HCEC 1CT (cell line): Measurements from ENCODE around the gene ROBO1.

Source experiments
- DNase-seq: peaks from one replicate; pipeline ENCODE4 v3.0.0-alpha.2; 2017

ROBO1 gene

DNA sequence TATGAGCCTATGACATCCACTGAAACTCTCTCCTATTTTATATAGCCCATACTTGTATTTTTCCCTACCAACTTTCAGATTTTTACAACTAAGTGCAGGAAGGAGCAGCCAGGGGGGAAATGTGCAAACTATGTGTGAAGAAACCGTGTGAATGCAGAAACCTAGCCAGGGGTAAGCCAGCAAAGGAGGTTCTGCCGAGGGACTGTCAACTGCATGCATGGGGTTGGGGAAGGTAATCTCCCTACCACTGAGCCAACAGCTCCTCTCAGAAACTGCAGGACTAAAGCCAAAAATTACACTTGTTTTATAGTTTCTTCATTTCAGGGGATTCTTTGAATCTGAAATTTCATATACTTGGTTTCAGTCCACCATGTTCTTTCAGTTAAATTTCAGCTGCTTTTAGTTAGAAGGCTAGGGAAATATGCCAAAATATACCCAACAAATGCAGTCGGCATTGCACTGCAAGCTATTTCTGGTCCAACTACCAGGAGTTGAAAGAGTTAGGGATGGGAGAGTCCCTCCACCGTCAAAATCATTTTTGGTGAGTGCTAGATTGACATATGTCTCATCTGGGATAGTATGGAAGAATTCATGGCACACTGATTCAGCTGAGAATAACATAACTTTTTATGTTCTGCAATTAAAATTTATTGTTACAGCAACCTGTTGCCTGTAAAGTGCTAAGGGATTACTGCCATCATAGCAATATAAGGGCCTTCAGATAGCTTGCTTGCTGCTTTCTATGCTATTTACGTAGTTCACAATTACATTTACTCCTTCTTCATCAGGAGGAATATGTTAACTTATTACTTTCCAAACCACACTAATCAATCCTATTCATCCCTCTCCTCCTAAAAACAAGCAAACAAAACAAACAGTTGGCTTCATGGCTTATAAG, 904.2 kb downstream of the ROBO1 start:
- DNase-seq: no peak

GRCh38 chr3:78861156-78861555, 906.6 kb downstream of the ROBO1 start:
- no peak for DNase-seq

GRCh38 chr3:78860567-78860966, 907.2 kb downstream of the ROBO1 start:
- DNase-seq: no peak

GRCh38 chr3:78858910-78859309, 908.9 kb downstream of the ROBO1 start:
- DNase-seq: no peak

DNA sequence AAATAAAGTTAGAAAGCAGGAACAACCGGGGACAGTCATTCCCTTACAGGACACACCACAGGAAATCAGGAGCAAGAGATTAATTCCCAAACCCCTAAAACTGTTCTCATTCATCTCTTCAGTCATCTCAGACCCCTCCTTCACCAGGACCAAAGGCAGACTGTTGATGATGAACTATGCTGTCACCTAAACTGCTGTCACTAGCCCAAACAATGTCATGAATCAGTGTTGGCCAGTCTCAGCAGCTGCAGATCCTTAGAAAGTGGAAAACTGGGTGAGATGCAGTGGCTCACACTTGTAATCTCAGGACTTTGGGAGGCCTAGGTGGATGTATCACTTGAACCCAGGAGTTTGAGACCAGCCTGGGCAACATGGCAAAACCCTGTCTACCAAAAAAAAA, 909.6 kb downstream of the ROBO1 start:
- DNase-seq: no peak

DNA sequence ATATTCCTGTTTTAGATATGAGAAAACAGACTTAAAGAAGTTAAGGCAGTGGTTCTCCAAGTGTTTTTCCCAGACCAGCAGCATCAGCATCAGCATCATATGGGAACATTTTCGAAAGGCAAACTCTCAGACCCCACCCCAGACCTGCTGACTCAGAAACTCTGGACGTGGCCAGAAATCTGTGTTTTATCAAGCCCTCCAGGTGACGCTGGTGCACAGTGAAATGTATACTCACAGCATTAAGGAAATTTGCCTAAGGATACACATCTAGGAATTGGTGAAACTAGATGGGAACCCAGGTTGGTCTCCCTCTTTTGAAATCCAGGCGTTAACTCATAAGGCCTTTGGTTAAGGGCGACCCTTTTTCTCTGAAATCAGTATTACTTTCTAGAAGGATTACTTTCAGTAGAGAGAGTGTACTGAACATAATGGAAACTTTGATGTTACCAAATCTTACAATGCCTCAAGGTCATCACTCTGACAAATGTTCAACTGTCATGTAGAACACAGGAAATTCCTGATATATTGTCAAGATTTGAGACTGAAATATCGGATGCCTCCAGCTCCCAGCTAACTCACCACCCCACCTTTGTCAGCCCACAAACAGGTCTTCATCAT, 910.2 kb downstream of the ROBO1 start:
- peak; percentile 32 for DNase-seq

DNA sequence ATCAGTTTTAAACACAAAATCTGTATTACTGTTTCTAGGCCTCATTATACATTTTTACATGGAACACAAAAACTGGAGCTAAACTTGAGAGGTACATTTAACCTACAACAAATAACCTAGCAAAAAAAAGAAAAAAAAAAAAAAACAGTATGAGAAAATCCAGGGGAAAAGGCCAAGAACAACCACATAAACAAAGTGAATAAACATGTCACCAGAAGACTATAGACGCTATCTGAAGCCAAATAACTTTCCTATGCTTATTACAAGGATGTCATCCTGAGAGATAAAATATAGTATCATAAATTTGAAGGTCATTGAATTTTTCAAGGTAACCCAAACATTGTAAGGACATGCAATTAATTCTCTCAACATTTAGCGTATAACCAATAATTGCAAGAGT, 911.6 kb downstream of the ROBO1 start:
- no peak for DNase-seq

DNA sequence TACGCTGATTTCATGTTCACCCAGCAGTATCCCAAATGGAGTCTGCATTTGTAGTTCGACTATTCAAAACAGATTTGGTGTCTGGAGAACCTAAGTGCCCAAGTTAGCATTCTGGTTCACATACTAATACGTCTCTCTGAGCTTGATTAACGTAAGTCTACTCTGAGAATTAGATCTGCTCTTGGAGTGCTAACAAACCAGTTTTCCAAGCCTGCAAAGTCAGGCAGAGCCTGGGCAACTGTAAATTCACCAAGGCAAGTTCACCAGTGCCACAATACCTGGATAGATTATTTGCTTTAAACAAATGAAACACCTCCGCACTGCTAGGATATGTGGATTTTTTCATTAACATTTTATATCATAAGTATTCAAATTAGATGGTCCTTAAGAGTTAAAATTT, 912.6 kb downstream of the ROBO1 start:
- no peak for DNase-seq

- DNase-seq: no peak
Observed at GRCh38 chr3:78848392-78849288, 919.2 kb downstream of the ROBO1 start.

DNA sequence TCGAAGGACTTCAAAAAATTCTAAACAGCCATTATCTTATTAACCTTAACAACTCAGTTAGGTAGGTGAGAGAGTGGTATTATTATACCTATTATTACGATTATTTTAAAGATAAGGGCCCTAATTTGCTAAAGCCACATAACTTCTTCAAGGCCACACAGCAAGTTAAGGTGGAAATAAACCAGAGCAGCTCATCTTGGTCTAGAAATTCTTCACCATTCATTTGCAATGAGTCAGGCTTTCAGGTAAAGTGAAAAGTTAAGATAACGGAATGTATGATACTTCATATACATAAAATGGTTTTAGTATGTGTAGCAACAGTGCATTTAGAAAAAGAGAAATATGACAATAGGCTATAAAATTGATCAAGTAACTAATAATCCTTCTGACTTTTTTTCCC, 920.2 kb downstream of the ROBO1 start:
- DNase-seq: no peak

DNA sequence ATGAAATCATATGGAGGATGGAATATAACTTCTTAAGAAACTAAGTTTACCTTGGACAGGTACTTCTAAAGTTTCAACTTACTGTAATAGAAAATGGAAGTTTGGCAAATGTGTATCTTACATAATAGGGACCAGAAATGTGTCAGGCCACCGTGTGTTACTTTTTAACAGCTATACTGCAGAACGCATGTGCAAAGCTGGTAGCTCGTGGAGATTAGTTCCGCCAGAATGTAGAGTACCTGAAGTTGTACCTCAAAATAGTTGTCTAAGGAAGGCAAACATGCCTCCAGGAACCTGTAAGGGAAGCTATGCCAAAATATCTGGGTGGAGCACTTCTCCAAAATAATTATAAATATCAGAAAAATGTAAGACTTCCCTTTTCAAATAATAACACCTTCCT, 920.6 kb downstream of the ROBO1 start:
- no peak for DNase-seq

DNA sequence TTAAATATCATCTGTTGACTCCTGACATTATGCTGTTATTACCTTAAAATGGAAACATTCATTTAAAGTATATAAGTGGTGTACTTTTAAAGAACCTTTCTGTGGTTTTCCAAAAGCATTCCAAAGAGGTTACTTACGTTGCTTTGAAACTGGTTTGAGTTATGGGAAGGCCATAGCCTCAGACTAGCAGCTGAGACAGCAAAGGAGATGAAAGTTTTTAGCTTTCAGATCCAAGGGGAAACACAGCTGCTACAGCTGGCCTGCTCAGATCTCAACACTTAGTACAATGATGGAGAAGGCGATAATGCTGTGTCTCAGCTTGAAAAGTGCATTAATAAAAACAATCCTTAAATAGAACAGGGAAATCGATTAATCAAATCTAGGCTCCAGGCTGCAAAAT, 921.1 kb downstream of the ROBO1 start:
- DNase-seq: peak; percentile 52

GRCh38 chr3:78845605-78846004, 922.2 kb downstream of the ROBO1 start:
- DNase-seq: no peak

- DNase-seq: no peak
Observed at GRCh38 chr3:78844307-78844706, 923.5 kb downstream of the ROBO1 start.

- peak; percentile 26 for DNase-seq
Observed at GRCh38 chr3:78839693-78840092, 928.1 kb downstream of the ROBO1 start.

GRCh38 chr3:78838362-78838761, 929.4 kb downstream of the ROBO1 start:
- DNase-seq: no peak

- DNase-seq: no peak
Observed at GRCh38 chr3:78834910-78835309, 932.9 kb downstream of the ROBO1 start.

- no peak for DNase-seq
Observed at GRCh38 chr3:78832785-78833204, 935.0 kb downstream of the ROBO1 start.

DNA sequence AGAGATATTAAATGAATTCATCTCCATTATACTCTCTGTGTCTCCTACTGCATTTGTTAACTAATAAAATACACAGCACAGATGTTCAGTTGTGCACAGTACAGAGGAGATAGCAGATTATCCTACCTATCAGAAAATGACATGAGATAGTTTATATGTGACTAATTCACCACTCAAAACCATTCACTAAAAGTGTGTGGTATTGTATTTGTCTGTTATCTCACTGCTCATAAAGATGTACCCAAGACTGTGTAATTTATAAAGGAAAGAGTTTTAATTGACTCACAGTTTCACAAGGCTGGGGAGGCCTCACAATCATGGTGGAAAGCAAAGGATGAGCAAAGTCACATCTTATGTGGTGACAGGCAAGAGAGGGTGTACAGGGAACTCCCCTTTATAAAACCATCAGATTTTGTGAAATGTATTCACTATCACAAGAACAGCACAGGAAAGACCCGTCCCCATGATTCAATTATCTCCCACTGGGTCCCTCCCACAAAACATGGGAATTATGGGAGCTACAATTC, 936.3 kb downstream of the ROBO1 start:
- no peak for DNase-seq

- no peak for DNase-seq
Observed at GRCh38 chr3:78830470-78830869, 937.3 kb downstream of the ROBO1 start.

GRCh38 chr3:78827618-78828017, 940.2 kb downstream of the ROBO1 start:
- DNase-seq: no peak

DNA sequence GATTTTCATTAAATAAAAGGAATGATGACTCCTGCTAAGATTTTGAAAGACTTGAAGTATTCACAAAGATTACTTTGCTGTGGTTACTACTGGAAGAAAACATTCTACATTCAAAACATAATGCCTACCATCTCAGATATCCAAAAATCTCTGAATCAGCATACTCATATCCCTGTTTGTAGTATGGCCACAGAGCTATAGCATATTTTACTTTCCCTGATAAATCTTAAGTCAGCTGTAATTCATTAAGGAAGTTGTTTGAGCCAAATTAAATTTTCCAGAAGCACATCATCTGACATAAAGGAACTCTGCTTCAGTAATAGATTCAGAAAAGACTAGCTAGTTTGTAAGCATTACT, 942.0 kb downstream of the ROBO1 start:
- DNase-seq: no peak

GRCh38 chr3:78825118-78825857, 942.5 kb downstream of the ROBO1 start:
- no peak for DNase-seq
